BLaER1 (cell line): ENCODE results near the gene UBE2V1.

Experiments used
- H3K27ac ChIP-seq: shearing (Covaris generic); formaldehyde crosslinking; 2 replicates; pipeline ENCODE4 v1.8.1; 2022
- H3K27me3 ChIP-seq: shearing (Covaris generic); formaldehyde crosslinking; 2 replicates; pipeline ENCODE4 v1.8.1; 2022
- H3K36me3 ChIP-seq: shearing (Covaris generic); formaldehyde crosslinking; 2 replicates; pipeline ENCODE4 v1.8.1; 2022
- H3K4me1 ChIP-seq: shearing (Covaris generic); formaldehyde crosslinking; 2 replicates; pipeline ENCODE4 v1.8.1; 2022
- H3K4me2 ChIP-seq: shearing (Covaris generic); formaldehyde crosslinking; 2 replicates; pipeline ENCODE4 v1.8.1; 2022
- H3K4me3 ChIP-seq: shearing (Covaris generic); formaldehyde crosslinking; 2 replicates; pipeline ENCODE4 v1.8.1; 2022
- H3K9ac ChIP-seq: shearing (Covaris generic); formaldehyde crosslinking; 2 replicates; pipeline ENCODE4 v1.8.1; 2022
- H3K9me3 ChIP-seq: shearing (Covaris generic); formaldehyde crosslinking; 2 replicates; pipeline ENCODE4 v1.8.1; 2022
- H4K20me1 ChIP-seq: shearing (Covaris generic); formaldehyde crosslinking; 2 replicates; pipeline ENCODE4 v1.8.1; 2022
- Cebpa-rat ChIP-seq: shearing (Covaris generic); IDR thresholded peaks from 2 replicates; pipeline ENCODE4 v1.8.1; 2022

Gene UBE2V1

GRCh38 chr20:50129662-50130355 is 16.9 kb upstream of the UBE2V1 start:
- TF ChIP-seq Cebpa-rat = no peak
- no peak overlapping the region for H3K9ac ChIP-seq
- H3K27ac ChIP-seq = no peak overlapping the region
- no peaks in the 10 kb centered on the region for H3K27me3 ChIP-seq
- H3K4me2 ChIP-seq = no peak overlapping the region
- no peak overlapping the region for H3K4me3 ChIP-seq
- H3K36me3 ChIP-seq = peaks cover 100% of the 10 kb centered on the region
- H3K9me3 ChIP-seq = no peaks in the 10 kb centered on the region
- no peaks in the 10 kb centered on the region for H3K4me1 ChIP-seq
- H4K20me1 ChIP-seq = peaks cover 63% of the 10 kb centered on the region

- Histone ChIP-seq H3K36me3 (peaks cover 100% of the 10 kb centered on the region), H3K9me3 (no peaks in the 10 kb centered on the region), H3K4me3 (no peak overlapping the region), H4K20me1 (peaks cover 50% of the 10 kb centered on the region), H3K27ac (no peak overlapping the region), H3K9ac (no peak overlapping the region), H3K4me2 (no peak overlapping the region), H3K27me3 (no peaks in the 10 kb centered on the region), H3K4me1 (no peaks in the 10 kb centered on the region)
- no peak for TF ChIP-seq Cebpa-rat
These were observed 15.6 kb upstream of the UBE2V1 start for GRCh38 chr20:50128520-50128905.

GRCh38 chr20:50127587-50128519 is 14.9 kb upstream of the UBE2V1 start:
- Histone ChIP-seq H3K27me3 (no peaks in the 10 kb centered on the region), H3K4me3 (no peak overlapping the region), H3K9me3 (no peaks in the 10 kb centered on the region), H3K9ac (no peak overlapping the region), H3K4me2 (no peak overlapping the region), H3K4me1 (no peaks in the 10 kb centered on the region), H3K36me3 (peaks cover 100% of the 10 kb centered on the region), H3K27ac (no peak overlapping the region), H4K20me1 (peaks cover 43% of the 10 kb centered on the region)
- TF ChIP-seq Cebpa-rat = no peak

GRCh38 chr20:50126662-50127061 is 13.7 kb upstream of the UBE2V1 start:
- peaks cover 31% of the 10 kb centered on the region for H4K20me1 ChIP-seq
- H3K9me3 ChIP-seq = no peaks in the 10 kb centered on the region
- no peak overlapping the region for H3K4me2 ChIP-seq
- no peak for TF ChIP-seq Cebpa-rat
- H3K27ac ChIP-seq = no peak overlapping the region
- H3K4me1 ChIP-seq = no peaks in the 10 kb centered on the region
- no peak overlapping the region for H3K9ac ChIP-seq
- no peaks in the 10 kb centered on the region for H3K27me3 ChIP-seq
- no peak overlapping the region for H3K4me3 ChIP-seq
- H3K36me3 ChIP-seq = peaks cover 95% of the 10 kb centered on the region

GRCh38 chr20:50125279-50125678 is 12.3 kb upstream of the UBE2V1 start:
- TF ChIP-seq Cebpa-rat = no peak
- H3K4me2 ChIP-seq = no peak overlapping the region
- H3K4me3 ChIP-seq = no peak overlapping the region
- no peaks in the 10 kb centered on the region for H3K4me1 ChIP-seq
- H4K20me1 ChIP-seq = peaks cover 18% of the 10 kb centered on the region
- peaks cover 81% of the 10 kb centered on the region for H3K36me3 ChIP-seq
- no peak overlapping the region for H3K27ac ChIP-seq
- H3K9ac ChIP-seq = no peak overlapping the region
- H3K9me3 ChIP-seq = no peaks in the 10 kb centered on the region
- no peaks in the 10 kb centered on the region for H3K27me3 ChIP-seq

- peaks cover 74% of the 10 kb centered on the region for H3K36me3 ChIP-seq
- no peak for TF ChIP-seq Cebpa-rat
- no peaks in the 10 kb centered on the region for H3K9me3 ChIP-seq
- peaks cover 10% of the 10 kb centered on the region; the same call in 1 of the 2 replicates for H4K20me1 ChIP-seq
- H3K27me3 ChIP-seq = no peaks in the 10 kb centered on the region
- no peak overlapping the region for H3K4me2 ChIP-seq
- no peak overlapping the region for H3K27ac ChIP-seq
- no peaks in the 10 kb centered on the region for H3K4me1 ChIP-seq
- no peak overlapping the region for H3K4me3 ChIP-seq
- H3K9ac ChIP-seq = no peak overlapping the region
These were observed 11.5 kb upstream of the UBE2V1 start for GRCh38 chr20:50124496-50124895.

- no peak overlapping the region for H3K4me2 ChIP-seq
- H3K27me3 ChIP-seq = no peaks in the 10 kb centered on the region
- H3K27ac ChIP-seq = no peak overlapping the region
- no peaks in the 10 kb centered on the region for H3K9me3 ChIP-seq
- peaks cover 7% of the 10 kb centered on the region; the same call in 1 of the 2 replicates for H4K20me1 ChIP-seq
- H3K9ac ChIP-seq = no peak overlapping the region
- TF ChIP-seq Cebpa-rat = no peak
- no peak overlapping the region for H3K4me3 ChIP-seq
- no peaks in the 10 kb centered on the region for H3K4me1 ChIP-seq
- H3K36me3 ChIP-seq = peaks cover 63% of the 10 kb centered on the region
These were observed 10.5 kb upstream of the UBE2V1 start for GRCh38 chr20:50123418-50123817.

GRCh38 chr20:50122763-50123162 is 9.8 kb upstream of the UBE2V1 start:
- Histone ChIP-seq H3K36me3 (peaks cover 56% of the 10 kb centered on the region), H4K20me1 (0 out of 2 replicates have a peak, but pooled peaks cover 2% of the 10 kb centered on the region), H3K4me3 (no peak overlapping the region), H3K9ac (no peak overlapping the region), H3K9me3 (no peaks in the 10 kb centered on the region), H3K4me2 (no peak overlapping the region), H3K4me1 (no peaks in the 10 kb centered on the region), H3K27ac (no peak overlapping the region), H3K27me3 (no peaks in the 10 kb centered on the region)
- TF ChIP-seq Cebpa-rat = no peak

- no peak overlapping the region for H3K27ac ChIP-seq
- no peaks in the 10 kb centered on the region for H4K20me1 ChIP-seq
- no peak for TF ChIP-seq Cebpa-rat
- no peaks in the 10 kb centered on the region for H3K27me3 ChIP-seq
- H3K9ac ChIP-seq = no peak overlapping the region
- H3K9me3 ChIP-seq = no peaks in the 10 kb centered on the region
- peaks cover 47% of the 10 kb centered on the region for H3K36me3 ChIP-seq
- no peak overlapping the region for H3K4me2 ChIP-seq
- no peak overlapping the region for H3K4me3 ChIP-seq
- peaks cover 1% of the 10 kb centered on the region; the same call in 1 of the 2 replicates for H3K4me1 ChIP-seq
These were observed 8.9 kb upstream of the UBE2V1 start for GRCh38 chr20:50121858-50122271.
